OCI-LY3 (cell line): Measurements from ENCODE around the gene CPLX1.

Experiments used
- CTCF ChIP-seq: fragments of 200-600, 300-600 bp; sonication (generic); IDR thresholded peaks from 2 replicates; pipeline ENCODE4 v1.5.1; 2014; ENCODE audit warnings: antibody characterized with exemption, low read length, low read depth
- EZH2phosphoT487 ChIP-seq: fragments of 200-600 bp; shearing (Covaris generic); IDR thresholded peaks from 2 replicates; pipeline ENCODE4 v1.6.1; 2018; ENCODE audit warnings: antibody characterized with exemption, mixed run types, low read depth

DNA sequence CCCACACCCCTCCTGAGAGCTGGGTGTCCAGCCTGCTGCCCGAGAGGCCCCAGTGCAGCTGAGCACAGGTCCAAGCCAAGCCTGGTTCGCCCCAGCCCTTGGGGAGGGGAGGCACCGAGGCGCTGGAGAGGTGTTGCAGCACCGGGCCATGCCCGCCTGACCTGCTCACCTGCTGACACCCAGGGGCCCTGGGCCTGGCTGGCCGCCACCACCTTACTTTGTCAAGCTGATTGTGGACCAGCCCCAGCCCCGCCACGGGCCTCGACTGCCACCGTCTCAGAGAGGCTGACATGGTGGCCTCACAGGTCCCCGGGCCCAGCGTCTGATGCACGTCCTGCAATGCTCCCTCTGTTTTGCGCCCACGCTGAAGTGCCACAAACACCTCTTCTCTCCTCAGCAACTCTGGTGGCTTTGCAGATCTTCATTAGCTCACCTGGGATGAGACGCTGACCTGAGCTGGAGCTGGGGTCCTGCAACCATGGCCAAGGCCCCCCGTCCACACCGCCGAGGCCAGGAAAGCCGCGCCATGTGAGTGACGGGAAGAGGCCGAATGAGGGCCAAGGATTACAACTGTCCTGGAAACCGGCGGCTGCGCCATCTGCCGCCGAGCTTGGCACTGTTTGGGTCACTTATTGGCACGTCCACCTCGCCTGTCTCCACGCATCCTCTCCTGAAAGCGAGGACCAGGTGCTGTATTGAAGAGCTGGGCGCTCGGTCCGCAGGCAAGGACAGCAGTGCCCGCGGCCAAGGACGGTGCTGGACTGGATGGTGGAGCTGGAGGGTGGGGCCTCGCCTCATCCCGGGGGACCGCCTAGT, 7.6 kb downstream of the CPLX1 start:
- TF ChIP-seq CTCF (no peak), EZH2phosphoT487 (no peak)
